ENCODE results near the gene POP7. TPM values are rescaled to one million over a fixed set of nuclear protein-coding genes. Genes with fewer than 3 reads are reported as not detected.

The POP7 gene
- total RNA-seq, 1 experiment from 2014 or later: 62.7 TPM

DNA sequence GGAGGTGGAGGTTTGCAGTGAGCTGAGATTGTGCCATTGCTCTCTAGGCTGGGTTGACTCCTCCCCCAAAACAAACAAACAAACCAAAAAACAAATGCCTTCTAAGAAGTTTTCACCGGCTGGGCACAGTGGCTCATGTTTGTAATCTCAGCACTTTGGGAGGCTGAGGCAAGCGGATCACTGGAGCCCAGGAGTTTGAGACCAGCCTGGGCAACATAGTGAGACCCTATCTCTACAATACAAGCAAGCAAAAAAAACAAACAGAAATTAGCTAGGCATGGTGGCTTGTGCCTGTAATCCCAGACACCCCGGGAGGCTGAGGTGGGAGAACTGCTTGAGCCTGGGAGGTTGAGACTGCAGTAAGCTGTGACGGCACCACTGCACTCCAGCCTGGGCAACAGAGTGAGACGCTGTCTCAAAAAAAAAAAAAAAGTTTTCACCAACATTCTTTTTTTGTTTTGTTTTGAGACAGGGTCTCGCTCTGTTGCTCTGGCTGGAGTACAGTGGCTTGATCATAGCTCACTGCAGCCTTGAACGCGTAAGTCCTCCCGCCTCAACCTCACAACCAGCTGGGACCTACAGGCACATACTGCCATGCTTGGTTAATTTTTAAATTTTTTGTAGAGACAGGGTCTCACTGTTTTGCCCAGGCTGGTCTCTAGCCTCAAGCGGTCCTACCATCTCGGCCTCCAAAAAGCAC lies 26.2 kb downstream of the POP7 start:
- TF ChIP-seq, protein P1, sequence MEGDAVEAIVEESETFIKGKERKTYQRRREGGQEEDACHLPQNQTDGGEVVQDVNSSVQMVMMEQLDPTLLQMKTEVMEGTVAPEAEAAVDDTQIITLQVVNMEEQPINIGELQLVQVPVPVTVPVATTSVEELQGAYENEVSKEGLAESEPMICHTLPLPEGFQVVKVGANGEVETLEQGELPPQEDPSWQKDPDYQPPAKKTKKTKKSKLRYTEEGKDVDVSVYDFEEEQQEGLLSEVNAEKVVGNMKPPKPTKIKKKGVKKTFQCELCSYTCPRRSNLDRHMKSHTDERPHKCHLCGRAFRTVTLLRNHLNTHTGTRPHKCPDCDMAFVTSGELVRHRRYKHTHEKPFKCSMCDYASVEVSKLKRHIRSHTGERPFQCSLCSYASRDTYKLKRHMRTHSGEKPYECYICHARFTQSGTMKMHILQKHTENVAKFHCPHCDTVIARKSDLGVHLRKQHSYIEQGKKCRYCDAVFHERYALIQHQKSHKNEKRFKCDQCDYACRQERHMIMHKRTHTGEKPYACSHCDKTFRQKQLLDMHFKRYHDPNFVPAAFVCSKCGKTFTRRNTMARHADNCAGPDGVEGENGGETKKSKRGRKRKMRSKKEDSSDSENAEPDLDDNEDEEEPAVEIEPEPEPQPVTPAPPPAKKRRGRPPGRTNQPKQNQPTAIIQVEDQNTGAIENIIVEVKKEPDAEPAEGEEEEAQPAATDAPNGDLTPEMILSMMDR (conservative IDR thresholded peaks at IDR 0.05): no peak
- TF ChIP-seq EZH2 (IDR thresholded peaks at IDR 0.05; ENCODE audit: low read depth): no peak
- Histone ChIP-seq H3F3A (ENCODE audit: insufficient read depth, low read depth) (no peaks in the 10 kb centered on the region; the same call in 1 of the 2 replicates), H3K27me3 (ENCODE audit: insufficient read depth, low read depth) (peaks cover 9% of the 10 kb centered on the region; the same call in 1 of the 2 replicates), H3K9me3 (ENCODE audit: insufficient read depth, low read depth) (no peaks in the 10 kb centered on the region), H3K27ac (no peak overlapping the region), H3K36me3 (ENCODE audit: low read depth) (no peaks in the 10 kb centered on the region), H2AFZ (no peak overlapping the region), H4K20me1 (ENCODE audit: insufficient read depth) (no peaks in the 10 kb centered on the region), H3K4me1 (replicated peaks; ENCODE audit: insufficient read depth) (peaks cover 2% of the 10 kb centered on the region; the same call in 1 of the 2 replicates), H3K4me3 (no peak overlapping the region), H3K79me2 (ENCODE audit: low read depth) (no peaks in the 10 kb centered on the region), H3K4me2 (no peak overlapping the region), H3K9me2 (ENCODE audit: insufficient read depth) (no peaks in the 10 kb centered on the region)
- ChIA-PET CTCF (interaction anchor here (0.6 kb wide), 1 partner anchor 65 kb away, joined by 4 read pairs; no protein-coding TSS in a partner anchor), POLR2A (ENCODE audit: unreplicated experiment) (no interaction called here)
- intact Hi-C loops (cut with micrococcal nuclease; ENCODE audit: unreplicated experiment): no loop called here
- DNase-seq: no peak
- BruUV-seq (replicated peaks): no TSS peak

DNA sequence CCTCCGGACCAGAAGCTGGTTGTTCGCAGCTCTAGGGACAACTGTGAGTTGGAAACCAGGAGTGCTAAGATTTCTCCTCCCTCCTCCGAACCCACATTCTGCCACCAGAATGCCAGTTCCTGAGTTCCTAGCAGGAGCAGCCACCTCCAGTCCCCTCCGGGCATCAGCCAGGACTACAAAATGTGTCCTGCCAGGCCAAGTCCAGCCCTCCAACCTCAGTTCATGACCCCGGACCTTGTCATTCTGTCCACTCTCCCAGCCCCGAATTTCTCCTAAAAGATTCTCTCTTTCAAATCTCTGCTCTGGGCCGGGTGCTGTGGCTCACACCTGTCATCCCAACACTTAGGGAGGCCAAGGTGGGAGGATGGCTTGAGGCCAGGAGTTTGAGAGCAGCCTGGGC lies 29.8 kb downstream of the POP7 start:
- Histone ChIP-seq H3K9me2 (ENCODE audit: insufficient read depth) (no peaks in the 10 kb centered on the region), H3F3A (ENCODE audit: insufficient read depth, low read depth) (no peaks in the 10 kb centered on the region), H3K4me1 (replicated peaks; ENCODE audit: insufficient read depth) (no peaks in the 10 kb centered on the region), H3K4me3 (no peak overlapping the region), H3K36me3 (ENCODE audit: low read depth) (no peaks in the 10 kb centered on the region), H3K79me2 (ENCODE audit: low read depth) (no peaks in the 10 kb centered on the region), H3K27me3 (ENCODE audit: insufficient read depth, low read depth) (peaks cover 17% of the 10 kb centered on the region), H3K27ac (no peak overlapping the region), H4K20me1 (ENCODE audit: insufficient read depth) (no peaks in the 10 kb centered on the region), H2AFZ (no peak overlapping the region), H3K9me3 (ENCODE audit: insufficient read depth, low read depth) (no peaks in the 10 kb centered on the region), H3K4me2 (no peak overlapping the region)
- POLR2A ChIA-PET (ENCODE audit: unreplicated experiment): no interaction called here
- intact Hi-C loops (cut with micrococcal nuclease; ENCODE audit: unreplicated experiment): no loop called here
- TF ChIP-seq, protein P1 (conservative IDR thresholded peaks at IDR 0.05): no peak
- TF ChIP-seq EZH2 (IDR thresholded peaks at IDR 0.05; ENCODE audit: low read depth): no peak
- BruUV-seq (replicated peaks): no TSS peak
- no peak for DNase-seq
- CTCF ChIA-PET: interaction anchor here (0.6 to 0.7 kb wide), 3 partner anchors 10 to 456 kb away, joined by 3 to 4 read pairs (median 3); partner anchors contain the start of gene SLC12A9

DNA sequence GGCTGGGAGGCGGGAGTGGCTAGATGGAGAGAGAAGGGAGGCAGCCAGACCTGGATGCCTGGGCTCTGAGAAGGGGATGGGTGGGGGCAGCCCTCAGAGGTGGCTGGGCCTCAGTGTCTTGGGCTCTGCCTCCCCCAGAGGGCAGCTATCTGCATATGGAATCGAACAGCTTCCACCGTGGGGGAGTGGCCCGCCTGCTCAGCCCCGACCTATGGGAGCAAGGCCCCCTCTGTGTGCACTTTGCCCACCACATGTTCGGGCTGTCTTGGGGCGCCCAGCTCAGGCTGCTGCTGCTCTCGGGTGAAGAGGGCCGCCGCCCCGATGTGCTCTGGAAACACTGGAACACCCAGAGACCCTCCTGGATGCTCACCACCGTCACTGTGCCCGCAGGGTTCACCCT lies 30.8 kb downstream of the POP7 start:
- Histone ChIP-seq H3K4me1 (replicated peaks; ENCODE audit: insufficient read depth) (no peaks in the 10 kb centered on the region), H3K9me2 (ENCODE audit: insufficient read depth) (no peaks in the 10 kb centered on the region), H3K4me2 (no peak overlapping the region), H4K20me1 (ENCODE audit: insufficient read depth) (no peaks in the 10 kb centered on the region), H3K9me3 (ENCODE audit: insufficient read depth, low read depth) (no peaks in the 10 kb centered on the region), H3K27me3 (ENCODE audit: insufficient read depth, low read depth) (peaks cover 17% of the 10 kb centered on the region), H3K4me3 (no peak overlapping the region), H3K79me2 (ENCODE audit: low read depth) (no peaks in the 10 kb centered on the region), H2AFZ (no peak overlapping the region), H3F3A (ENCODE audit: insufficient read depth, low read depth) (no peaks in the 10 kb centered on the region), H3K27ac (no peak overlapping the region), H3K36me3 (ENCODE audit: low read depth) (no peaks in the 10 kb centered on the region)
- POLR2A ChIA-PET (ENCODE audit: unreplicated experiment): no interaction called here
- CTCF ChIA-PET: no interaction called here
- BruUV-seq (replicated peaks): no TSS peak
- TF ChIP-seq EZH2 (IDR thresholded peaks at IDR 0.05; ENCODE audit: low read depth): no peak
- TF ChIP-seq, protein P1 (conservative IDR thresholded peaks at IDR 0.05): no peak
- intact Hi-C loops (cut with micrococcal nuclease; ENCODE audit: unreplicated experiment): no loop called here
- DNase-seq: no peak
